Stimulated activated CD4-positive, alpha-beta T cell treated with anti-CD3 and anti-CD28 coated beads, Interleukin-4, amount 100 ng/mL, for 24 hours (primary cell): ENCODE data around the gene VGLL4.

Experiments
- DNase-seq: peaks from one replicate; pipeline ENCODE4 v3.0.0-alpha.2; 2020

VGLL4 gene

GRCh38 chr3:11625376-11626083 lies 18.2 kb downstream of the VGLL4 start:
- DNase-seq: no peak

- DNase-seq: no peak
These were observed 18.9 kb downstream of the VGLL4 start for GRCh38 chr3:11624704-11625375.

- peak; percentile 76 for DNase-seq
These were observed 19.6 kb downstream of the VGLL4 start for GRCh38 chr3:11624161-11624560.

- no peak for DNase-seq
These were observed 20.8 kb downstream of the VGLL4 start for GRCh38 chr3:11622586-11623550.

GRCh38 chr3:11621077-11621476 lies 22.6 kb downstream of the VGLL4 start:
- no peak for DNase-seq

GRCh38 chr3:11619946-11620652 lies 23.6 kb downstream of the VGLL4 start:
- DNase-seq: no peak

- DNase-seq: no peak
These were observed 24.3 kb downstream of the VGLL4 start for GRCh38 chr3:11619461-11619860.

GRCh38 chr3:11618904-11619303 lies 24.8 kb downstream of the VGLL4 start:
- DNase-seq: no peak

GRCh38 chr3:11616551-11616950 lies 27.2 kb downstream of the VGLL4 start:
- DNase-seq: no peak

- DNase-seq: no peak
These were observed 29.7 kb downstream of the VGLL4 start for GRCh38 chr3:11613851-11614487.

GRCh38 chr3:11613319-11613718 lies 30.4 kb downstream of the VGLL4 start:
- no peak for DNase-seq

GRCh38 chr3:11612515-11613188 lies 31.1 kb downstream of the VGLL4 start:
- no peak for DNase-seq

- DNase-seq: no peak
These were observed 32.3 kb downstream of the VGLL4 start for GRCh38 chr3:11611341-11611799.

- no peak for DNase-seq
These were observed 32.9 kb downstream of the VGLL4 start for GRCh38 chr3:11610700-11611275.

GRCh38 chr3:11610044-11610671 lies 33.6 kb downstream of the VGLL4 start:
- DNase-seq: no peak

- no peak for DNase-seq
These were observed 34.2 kb downstream of the VGLL4 start for GRCh38 chr3:11609481-11609880.

- no peak for DNase-seq
These were observed 35.9 kb downstream of the VGLL4 start for GRCh38 chr3:11607816-11608215.

- DNase-seq: no peak
These were observed 36.8 kb downstream of the VGLL4 start for GRCh38 chr3:11606865-11607440.

GRCh38 chr3:11606090-11606784 lies 37.5 kb downstream of the VGLL4 start:
- no peak for DNase-seq

- DNase-seq: no peak
These were observed 38.3 kb downstream of the VGLL4 start for GRCh38 chr3:11605398-11605797.
